Stimulated activated CD8-positive, alpha-beta memory T cell treated with anti-CD3 and anti-CD28 coated beads, Interleukin-4, amount 100 ng/mL, for 4 hours (primary cell): ENCODE measurements around the gene GLS2.
"Not testable (repeated sequence)": the region's sequence is repeated elsewhere in the genome, so short reads cannot be mapped to it uniquely, and the experiment has no call there.

ENCODE experiments used
- DNase-seq, 2 donors: peaks; one replicate each; pipeline ENCODE4 v3.0.0-alpha.2; 2020; ENCODE audit warnings: low read depth in 2 of 2, low spot score in 1 of 2

Gene GLS2

DNA sequence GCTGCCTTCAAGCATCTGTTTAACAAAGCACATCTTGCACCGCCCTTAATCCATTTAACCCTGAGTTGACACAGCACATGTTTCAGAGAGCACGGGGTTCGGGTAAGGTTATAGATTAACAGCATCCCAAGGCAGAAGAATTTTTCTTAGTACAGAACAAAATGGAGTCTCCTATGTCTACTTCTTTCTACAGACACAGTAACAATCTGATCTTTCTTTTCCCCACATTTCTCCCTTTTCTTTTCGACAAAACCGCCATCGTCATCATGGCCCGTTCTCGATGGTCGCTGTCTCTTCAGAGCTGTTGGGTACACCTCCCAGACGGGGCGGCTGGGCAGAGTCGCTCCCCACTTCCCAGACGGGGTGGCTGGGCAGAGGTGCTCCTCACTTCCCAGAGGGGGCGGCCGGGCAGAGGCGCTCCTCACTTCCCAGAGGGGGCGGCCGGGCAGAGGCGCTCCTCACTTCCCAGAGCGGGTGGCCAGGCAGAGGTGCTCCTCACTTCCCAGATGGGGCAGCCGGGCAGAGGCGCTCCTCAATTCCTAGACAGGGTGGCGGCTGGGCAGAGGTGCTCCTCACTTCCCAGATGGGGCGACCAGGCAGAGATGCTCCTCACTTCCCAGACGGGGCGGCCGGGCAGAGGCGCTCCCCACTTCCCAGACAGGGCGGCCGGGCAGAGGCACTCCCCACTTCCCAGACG is 5.6 kb upstream of the GLS2 start:
- DNase-seq: not testable (repeated sequence)

DNA sequence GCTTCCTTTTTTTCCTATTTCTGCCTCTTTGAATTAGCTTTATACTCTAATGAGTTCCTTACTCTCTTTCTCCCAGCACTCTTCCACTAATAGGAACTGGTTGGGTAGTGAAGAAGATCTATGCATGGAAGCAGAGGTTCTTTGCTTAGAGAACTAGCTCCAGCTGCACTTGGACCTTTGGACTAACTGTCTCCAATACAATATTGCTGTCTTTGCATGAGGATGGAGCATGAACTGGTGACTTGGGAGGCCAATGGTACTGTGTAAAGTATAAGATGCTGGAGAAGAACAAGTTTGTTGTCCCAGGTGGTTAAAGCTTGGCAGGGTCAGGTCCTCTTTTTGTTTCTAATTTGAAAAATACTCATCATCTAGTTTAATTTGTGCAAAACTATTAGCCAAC is 2.4 kb upstream of the GLS2 start:
- DNase-seq: no peak

- DNase-seq: no peak
Measured at GRCh38 chr12:56487448-56488040, 417 bp downstream of the GLS2 start.

DNA sequence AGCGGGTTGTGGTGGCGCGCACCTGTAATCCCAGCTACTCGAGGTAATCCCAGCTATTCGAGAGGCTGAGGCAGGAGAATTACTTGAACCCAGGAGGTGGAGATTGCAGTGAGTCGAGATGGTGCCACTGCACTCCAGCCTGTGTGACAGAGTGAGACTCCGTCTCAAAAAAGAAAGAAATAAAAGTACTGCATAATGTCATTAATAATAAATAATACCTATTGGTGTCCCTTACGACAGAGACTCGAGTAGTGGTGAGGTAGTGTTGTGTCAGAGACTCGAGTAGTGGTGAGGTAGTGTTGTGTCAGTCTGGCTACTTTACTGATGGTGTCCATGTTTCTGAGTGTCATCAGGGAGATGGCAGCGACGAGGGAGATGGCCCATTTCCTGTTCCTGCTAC is 1.3 kb downstream of the GLS2 start:
- DNase-seq: no peak

GRCh38 chr12:56484566-56484965 is 3.4 kb downstream of the GLS2 start:
- DNase-seq: no peak

GRCh38 chr12:56479625-56480024 is 8.3 kb downstream of the GLS2 start:
- DNase-seq: no peak

GRCh38 chr12:56477521-56478225 is 10.3 kb downstream of the GLS2 start:
- no peak for DNase-seq

DNA sequence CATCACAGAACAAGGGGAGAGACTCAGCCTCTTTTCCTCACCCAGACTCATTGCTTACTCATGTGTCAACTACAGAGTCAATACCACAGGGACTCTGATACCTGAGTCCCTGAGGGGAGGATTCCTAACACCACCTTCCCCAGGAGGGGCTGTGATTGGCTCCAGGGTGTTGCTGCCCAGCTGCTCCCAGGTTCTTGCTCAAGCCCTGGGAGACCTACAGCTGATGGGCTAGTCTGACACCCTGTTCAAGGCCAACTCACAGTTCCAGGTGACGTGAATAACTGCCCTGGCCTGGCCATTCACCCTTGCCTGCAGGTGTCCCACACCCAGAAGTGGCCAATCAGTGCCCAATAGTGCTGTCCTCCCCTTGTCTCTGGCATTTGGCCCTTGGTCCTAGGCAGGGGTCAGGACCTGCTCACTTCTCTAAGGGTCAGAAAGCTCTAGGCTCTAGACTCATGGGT is 11.0 kb downstream of the GLS2 start:
- no peak for DNase-seq

DNA sequence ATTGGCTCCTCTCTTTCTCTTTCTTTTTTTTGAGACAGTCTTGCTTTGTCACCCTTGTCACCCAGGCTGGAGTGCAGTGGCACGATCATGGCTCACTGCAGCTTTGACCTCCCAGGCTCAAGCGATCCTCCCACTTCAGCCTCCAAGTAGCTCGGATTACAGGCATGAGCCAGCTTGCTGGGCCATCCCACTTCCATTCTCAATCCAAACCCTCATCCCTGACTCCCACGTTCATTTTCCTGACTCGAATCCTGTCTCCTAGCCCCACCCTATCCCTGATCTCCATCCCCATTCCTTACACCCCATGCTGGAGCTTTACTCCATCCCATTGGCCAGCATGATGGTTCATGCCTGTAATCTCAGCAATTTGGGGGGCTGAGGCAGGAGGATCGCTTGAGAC is 11.8 kb downstream of the GLS2 start:
- no peak for DNase-seq

- DNase-seq: no peak
Measured at GRCh38 chr12:56474389-56474788, 13.6 kb downstream of the GLS2 start.

DNA sequence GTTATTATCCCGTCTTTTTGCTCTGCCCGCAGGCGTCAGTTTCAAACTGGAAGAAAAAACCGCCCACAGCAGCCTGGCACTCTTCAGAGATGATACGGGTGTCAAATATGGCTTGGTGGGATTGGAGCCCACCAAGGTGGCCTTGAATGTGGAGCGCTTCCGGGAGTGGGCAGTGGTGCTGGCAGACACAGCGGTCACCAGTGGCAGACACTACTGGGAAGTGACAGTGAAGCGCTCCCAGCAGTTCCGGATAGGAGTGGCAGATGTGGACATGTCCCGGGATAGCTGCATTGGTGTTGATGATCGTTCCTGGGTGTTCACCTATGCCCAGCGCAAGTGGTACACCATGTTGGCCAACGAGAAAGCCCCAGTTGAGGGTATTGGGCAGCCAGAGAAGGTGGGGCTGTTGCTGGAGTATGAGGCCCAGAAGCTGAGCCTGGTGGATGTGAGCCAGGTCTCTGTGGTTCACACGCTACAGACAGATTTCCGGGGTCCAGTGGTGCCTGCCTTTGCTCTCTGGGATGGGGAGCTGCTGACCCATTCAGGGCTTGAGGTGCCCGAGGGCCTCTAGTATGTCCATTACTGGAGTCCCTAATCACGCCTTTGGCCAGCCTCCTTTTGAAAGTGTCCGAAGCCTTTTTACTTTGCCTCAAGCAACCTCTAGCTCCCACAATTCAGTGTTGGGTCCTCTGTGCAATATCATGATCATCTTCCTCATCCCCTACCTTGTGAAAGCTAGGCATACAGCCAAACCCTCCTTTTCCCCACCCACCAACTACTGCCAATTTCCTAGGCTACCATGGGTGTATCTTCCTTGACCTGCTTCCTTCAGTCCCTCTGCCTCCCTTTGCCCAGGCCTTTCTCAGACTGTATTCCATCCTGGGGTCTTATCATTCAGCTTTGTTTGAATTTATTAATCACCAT is 18.7 kb downstream of the GLS2 start:
- no peak for DNase-seq

GRCh38 chr12:56468216-56469006 is 19.6 kb downstream of the GLS2 start, which contains the start of gene SPRYD4:
TSS of gene SPRYD4 (plus strand) at chr12:56468578. CDS start at chr12:56468592, 14 bp downstream.
- DNase-seq: peak; percentile 81 to 87

- no peak for DNase-seq
Measured at GRCh38 chr12:56462565-56462964, 25.4 kb downstream of the GLS2 start.

GRCh38 chr12:56461235-56462159 is 26.5 kb downstream of the GLS2 start:
- no peak for DNase-seq

- DNase-seq: no peak
Measured at GRCh38 chr12:56457817-56458216, 30.1 kb downstream of the GLS2 start.

DNA sequence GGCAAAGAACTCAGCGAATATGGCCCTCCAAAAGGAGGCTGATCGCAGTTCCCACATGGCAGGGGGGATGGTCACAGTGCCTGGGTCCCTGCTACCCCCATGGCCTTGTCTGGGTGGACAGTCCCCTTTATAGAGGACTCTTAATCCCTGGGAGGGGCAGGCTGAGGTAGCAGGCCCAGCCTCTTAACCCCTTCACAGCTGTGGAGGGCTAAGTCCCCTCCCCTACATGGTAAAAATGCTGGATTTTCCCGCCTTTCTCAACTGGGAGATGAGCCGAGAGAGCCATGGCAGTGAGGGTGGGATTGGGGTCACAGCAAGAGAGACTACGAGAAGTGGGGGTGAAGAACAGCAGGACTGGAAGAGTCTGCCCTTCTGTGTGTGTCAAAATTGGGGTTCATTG is 33.4 kb downstream of the GLS2 start, which contains the start of gene MIP:
Gene MIP, minus strand, starts transcription at position 101 of the 400 bp plus-strand sequence. Its CDS starts 44 bp downstream, at position 57.
- no peak for DNase-seq

DNA sequence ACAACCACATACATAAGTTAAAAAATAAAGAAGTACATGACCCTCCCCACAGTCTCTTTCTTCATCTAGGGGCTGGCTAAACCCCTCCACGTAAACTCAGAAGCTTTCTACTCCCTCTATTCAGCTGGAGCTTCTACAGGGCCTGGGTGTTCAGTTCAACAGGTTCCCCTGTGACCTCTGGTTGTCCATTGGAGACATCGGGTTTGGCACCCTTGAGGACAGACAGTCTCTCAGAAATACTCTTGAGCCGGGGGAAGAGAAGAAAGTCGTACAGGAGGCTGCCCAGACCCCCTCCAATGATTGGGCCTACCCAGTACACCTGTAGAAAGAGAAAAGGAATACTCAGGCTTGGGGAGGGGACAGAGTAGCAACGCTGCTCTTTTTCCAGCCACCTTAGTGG is 36.8 kb downstream of the GLS2 start:
- no peak for DNase-seq

DNA sequence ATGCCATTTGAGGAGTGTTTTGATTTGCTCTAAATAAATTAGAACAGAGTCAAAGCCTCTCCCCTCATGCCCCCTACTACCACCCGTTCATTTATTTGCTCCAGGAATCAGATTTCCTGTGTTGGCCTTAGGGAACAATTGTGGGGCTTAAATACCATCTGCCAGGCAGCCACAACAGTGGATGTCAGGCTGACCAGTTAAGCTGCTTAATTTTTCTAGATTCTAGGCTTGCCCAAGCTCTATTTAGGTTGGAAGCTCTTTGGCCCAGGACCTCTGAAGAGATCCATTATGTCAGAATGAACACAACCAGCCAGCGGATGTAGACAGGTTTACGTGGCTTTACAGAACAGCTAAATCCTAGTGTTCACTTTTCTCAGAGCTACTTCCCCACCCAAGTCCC is 37.7 kb downstream of the GLS2 start:
- DNase-seq: no peak

- no peak for DNase-seq
Measured at GRCh38 chr12:56449622-56449984, 38.4 kb downstream of the GLS2 start.
